ENCODE data around the gene GON7.

GON7 gene

DNA sequence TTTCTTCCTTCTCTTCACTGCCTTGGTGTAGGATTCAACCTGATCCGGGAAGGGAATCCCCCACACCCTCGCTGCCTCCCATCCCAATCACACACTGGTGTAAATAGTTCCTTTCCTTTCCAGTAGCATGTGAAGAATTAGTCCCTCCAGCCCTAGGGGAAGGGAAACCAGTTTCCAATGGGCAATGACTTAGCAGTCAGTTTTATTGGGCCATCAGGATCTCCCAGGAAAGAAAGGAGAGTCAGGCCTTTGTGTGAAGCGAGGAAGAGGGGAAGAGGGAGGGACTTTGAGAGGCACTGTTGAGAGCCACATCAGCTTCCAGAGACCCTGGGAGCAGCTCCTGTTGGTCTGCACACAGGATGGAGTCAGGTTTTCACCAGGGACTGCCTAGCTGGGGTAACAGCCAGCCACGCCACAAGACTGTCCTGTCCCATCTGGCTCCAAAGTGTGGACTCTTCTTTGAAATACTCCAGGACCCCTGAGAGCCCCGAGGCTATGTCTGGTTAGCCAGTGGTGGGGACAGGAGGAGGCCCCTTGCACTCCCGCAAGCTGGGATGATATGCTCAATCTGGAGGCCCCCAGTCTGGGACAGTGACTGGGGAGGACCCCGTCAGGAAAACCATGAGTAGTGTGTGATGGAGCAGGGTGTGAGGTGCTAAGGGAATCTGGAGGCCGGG is 50.0 kb downstream of the GON7 start:
- no peak for DNase-seq

DNA sequence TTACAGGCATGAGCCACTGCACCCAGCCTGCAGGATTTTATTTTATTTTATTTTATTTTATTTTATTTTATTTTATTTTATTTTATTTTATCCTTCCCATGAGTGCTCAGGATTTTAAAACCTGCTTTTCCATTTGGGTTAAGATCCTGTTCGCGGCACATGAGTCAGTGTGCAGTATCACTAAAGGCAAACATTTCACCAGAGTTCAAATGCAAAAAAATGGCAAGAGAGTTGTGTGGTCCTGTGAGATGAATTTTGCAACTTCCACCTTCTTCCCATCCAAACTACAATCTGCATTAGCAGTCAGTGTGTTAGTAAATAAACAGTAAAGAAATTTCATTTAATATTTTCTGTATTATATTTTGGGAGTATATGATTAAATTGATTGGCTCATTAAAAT is 51.2 kb downstream of the GON7 start:
- no peak for DNase-seq

- no peak for DNase-seq
Measured at GRCh38 chr14:93153121-93153520, 53.7 kb downstream of the GON7 start.

Data from NCI-H2029 treated with DMSO at 0.1 percent for 48 hours (cell line).